T-helper 17 cell (primary cell): ENCODE data around the gene COL16A1. TPM values are rescaled to one million over a fixed set of nuclear protein-coding genes. Genes with fewer than 3 reads are reported as not detected.

Experiments used
- ATAC-seq: fragments of 150-1000 bp; cut with Tn5 transposase; 2 replicates; pipeline ENCODE4 v1.10.0; 2021; ENCODE audit warnings: mild to moderate bottlenecking, moderate library complexity
- DNase-seq, 3 donors: peaks; one replicate each; pipeline versions ENCODE4 v3.0.0 to v3.0.0-alpha.2; 2020 to 2021
- H3K9me3 ChIP-seq: one replicate; pipeline ENCODE4 v1.7.0; 2013; ENCODE audit warnings: low read length, mild to moderate bottlenecking; ENCODE audit not compliant: control insufficient read depth, poor library complexity, severe bottlenecking
- H3K27ac Mint-ChIP-seq: one replicate; pipeline ENCODE4 v1.8.0; 2022; ENCODE audit warnings: mild to moderate bottlenecking, moderate library complexity, mixed read lengths
- H3K27me3 Mint-ChIP-seq: one replicate; pipeline ENCODE4 v1.8.0; 2022; ENCODE audit warnings: mixed read lengths
- H3K36me3 Mint-ChIP-seq: one replicate; pipeline ENCODE4 v1.8.0; 2022; ENCODE audit warnings: low read depth, mixed read lengths
- H3K4me1 Mint-ChIP-seq: one replicate; pipeline ENCODE4 v1.8.0; 2022; ENCODE audit warnings: mild to moderate bottlenecking, mixed read lengths
- H3K4me3 Mint-ChIP-seq: one replicate; pipeline ENCODE4 v1.8.0; 2022; ENCODE audit warnings: mild to moderate bottlenecking, moderate library complexity, mixed read lengths
- total RNA-seq, 4 donors: library from RNA in 2 of 4; stranded (reverse) in 2 of 4; gene quantifications; one replicate each; pipeline ENCODE4 v1.2.3 and lab custom pipeline; 2022 to 2026

Gene COL16A1
- total RNA-seq, 2 donors from 2014 or later, result not detected

DNA sequence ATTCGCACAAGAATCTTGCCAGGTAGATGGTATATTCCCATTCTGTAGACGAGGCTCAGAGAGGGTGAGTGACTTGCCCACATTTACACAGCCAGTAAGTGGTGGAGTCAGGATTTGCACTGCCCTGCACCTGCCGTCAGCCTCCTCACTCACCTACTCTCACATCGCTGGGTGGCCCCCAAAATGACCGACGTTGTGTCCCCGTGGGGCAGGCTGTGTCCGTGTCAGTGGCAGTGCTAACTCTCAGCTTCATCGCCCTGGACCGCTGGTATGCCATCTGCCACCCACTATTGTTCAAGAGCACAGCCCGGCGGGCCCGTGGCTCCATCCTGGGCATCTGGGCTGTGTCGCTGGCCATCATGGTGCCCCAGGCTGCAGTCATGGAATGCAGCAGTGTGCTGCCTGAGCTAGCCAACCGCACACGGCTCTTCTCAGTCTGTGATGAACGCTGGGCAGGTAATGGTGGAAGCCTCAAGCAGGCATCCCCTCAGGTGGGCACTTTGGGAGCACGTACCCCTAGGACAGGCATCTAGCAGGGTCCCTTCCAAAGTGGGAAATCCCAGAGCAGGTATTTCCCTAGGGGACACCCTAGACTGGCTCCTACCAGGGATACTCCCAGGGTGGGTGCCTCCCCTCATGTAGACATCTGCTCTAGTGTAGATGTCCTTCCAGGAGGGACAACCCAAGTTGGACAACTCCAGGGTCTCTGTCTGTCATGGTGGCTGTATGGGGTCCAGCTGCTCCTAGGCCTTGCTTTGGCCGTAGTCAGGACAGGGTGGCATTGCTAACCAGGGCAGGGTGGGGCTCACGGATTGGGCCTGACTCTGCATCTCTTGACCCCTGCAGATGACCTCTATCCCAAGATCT lies 83.0 kb downstream of the COL16A1 start:
- DNase-seq, result no peak
- ATAC-seq, result no peak
- H3K36me3 Mint-ChIP-seq, result peaks cover 6% of the 10 kb centered on the region
- H3K27me3 Mint-ChIP-seq, result peaks cover 33% of the 10 kb centered on the region
- no peaks in the 10 kb centered on the region for H3K9me3 ChIP-seq
- H3K4me1 Mint-ChIP-seq, result peaks cover 15% of the 10 kb centered on the region
- H3K27ac Mint-ChIP-seq, result no peak overlapping the region
- no peak overlapping the region for H3K4me3 Mint-ChIP-seq

DNA sequence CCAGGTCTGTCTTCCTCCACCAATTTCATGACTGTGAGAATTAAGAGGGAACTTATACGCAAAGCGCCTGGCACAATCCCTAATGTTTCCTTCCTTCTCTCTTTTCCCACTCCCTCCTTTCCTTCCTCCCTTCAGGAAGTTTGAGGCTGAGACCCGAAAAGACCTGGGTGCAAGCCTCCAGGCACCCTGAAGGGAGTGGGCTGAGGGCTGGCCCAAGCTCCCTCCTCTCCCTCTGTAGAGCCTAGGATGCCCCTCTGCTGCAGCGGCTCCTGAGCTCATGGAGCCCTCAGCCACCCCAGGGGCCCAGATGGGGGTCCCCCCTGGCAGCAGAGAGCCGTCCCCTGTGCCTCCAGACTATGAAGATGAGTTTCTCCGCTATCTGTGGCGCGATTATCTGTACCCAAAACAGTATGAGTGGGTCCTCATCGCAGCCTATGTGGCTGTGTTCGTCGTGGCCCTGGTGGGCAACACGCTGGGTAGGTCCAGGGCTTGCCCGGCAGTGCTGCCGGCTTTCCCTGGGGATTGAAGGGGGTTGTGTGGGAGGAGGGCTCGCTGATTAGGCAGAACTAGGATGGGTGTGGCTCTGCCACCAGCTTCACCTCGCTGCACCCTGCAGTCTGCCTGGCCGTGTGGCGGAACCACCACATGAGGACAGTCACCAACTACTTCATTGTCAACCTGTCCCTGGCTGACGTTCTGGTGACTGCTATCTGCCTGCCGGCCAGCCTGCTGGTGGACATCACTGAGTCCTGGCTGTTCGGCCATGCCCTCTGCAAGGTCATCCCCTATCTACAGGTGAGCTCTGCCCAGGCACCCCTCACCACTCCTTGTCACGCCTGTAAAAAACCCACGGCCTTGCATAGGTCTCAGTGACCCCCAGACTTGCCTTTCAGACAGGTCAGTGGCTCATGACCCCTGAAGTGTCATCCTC lies 84.6 kb downstream of the COL16A1 start:
- no peak for DNase-seq
- H3K27me3 Mint-ChIP-seq, result peaks cover 39% of the 10 kb centered on the region

DNA sequence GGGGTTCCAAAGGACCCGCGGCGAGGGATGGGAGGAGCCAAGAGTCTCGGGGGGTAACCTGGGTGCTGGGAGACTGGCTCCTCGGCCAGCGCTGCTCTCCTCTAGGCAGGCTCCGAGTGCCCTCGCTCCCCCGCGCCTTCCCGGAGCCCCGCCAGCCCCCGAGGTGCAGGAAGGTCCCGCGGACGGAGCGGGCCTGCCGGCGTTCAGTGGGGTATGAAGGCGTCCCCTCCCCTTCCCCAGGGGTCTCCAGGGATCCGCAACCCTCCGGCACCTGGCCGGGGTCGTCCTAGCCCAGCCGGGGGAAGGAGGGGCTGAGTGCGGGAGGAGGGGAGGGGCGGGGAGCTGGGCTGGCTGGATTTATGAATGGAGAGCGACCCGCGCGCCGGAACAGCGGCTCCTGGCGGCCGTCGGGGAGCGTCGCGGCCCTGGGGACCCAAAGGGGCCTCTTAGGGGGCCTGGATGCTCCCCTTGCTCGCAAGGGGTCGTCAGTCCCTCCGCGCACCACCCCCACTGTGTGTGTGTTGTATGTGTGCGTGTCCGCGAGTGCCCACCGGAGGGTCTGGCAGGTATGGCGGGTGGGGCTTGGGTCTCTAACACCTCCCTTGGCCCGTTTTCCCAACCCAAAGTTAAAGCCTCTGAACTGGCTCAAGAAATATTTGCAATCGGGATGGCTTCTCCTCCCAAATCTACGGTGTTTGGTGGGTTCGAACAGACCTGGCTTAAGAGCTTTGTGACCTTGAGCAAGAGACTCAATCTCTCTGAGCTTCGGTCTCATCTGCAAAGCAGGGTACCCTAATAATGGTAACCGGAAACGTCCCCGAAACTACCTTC lies 85.7 kb downstream of the COL16A1 start:
- Mint-ChIP-seq H3K36me3 (peaks cover 9% of the 10 kb centered on the region), H3K4me3 (peak overlapping the region; percentile 49)

More for the DNA sequence above, 84.6 kb downstream of the COL16A1 start:
- peaks cover 11% of the 10 kb centered on the region for H3K4me1 Mint-ChIP-seq
- peak overlapping the region; percentile 41 for H3K4me3 Mint-ChIP-seq
- H3K9me3 ChIP-seq, result no peaks in the 10 kb centered on the region
- no peak for ATAC-seq
- H3K27ac Mint-ChIP-seq, result peak overlapping the region; percentile 9
- peaks cover 9% of the 10 kb centered on the region for H3K36me3 Mint-ChIP-seq

DNA sequence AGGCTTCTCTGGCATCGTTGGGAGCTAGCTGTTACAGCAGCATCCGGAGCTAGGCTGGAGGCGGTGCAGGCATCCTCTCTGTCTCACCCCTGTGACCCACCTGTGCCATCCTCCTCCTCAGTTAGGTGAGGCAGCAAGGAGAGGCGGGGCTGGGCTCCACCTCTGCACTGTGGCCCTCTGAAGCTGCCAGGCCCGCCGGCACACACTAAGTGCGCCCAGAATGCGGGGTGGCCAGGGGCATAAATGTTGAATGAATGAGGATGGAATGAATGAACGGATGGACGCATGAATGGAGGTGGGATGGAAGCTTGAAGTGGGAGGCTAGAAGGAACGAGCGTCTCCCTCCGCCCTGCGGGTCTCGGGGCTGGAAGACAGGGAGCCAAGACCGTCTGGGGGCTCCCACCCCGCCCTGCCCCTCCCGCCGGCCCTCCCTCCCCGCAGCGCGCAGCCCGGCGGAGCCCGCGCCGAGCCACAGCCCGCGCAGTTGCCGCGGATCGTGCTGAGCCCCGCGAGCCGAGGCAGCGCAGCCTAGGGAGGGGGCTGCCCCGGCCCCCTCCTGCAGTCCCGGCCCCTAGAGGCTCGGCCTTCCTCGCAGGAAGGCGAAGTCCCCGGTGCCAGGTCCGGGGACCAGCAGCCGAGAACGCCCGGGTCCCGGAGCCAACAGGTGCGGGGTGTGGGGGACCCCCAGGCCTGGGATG lies 86.5 kb downstream of the COL16A1 start, which contains the start of gene HCRTR1:
Gene HCRTR1 (plus strand): TSS at position 472 of the 698 bp plus-strand sequence. CDS start 1,504 bp downstream, outside the sequence.
- no peak for DNase-seq
- peak; percentile 10 for ATAC-seq

More for the DNA sequence above, 85.7 kb downstream of the COL16A1 start:
- ATAC-seq (peak; percentile 67), DNase-seq (peak in 2 of 3 donors; percentile 23 to 27)
- H3K9me3 ChIP-seq, result no peaks in the 10 kb centered on the region
- H3K27me3 Mint-ChIP-seq, result peaks cover 39% of the 10 kb centered on the region
- no peak overlapping the region for H3K27ac Mint-ChIP-seq
- H3K4me1 Mint-ChIP-seq, result peaks cover 7% of the 10 kb centered on the region

DNA sequence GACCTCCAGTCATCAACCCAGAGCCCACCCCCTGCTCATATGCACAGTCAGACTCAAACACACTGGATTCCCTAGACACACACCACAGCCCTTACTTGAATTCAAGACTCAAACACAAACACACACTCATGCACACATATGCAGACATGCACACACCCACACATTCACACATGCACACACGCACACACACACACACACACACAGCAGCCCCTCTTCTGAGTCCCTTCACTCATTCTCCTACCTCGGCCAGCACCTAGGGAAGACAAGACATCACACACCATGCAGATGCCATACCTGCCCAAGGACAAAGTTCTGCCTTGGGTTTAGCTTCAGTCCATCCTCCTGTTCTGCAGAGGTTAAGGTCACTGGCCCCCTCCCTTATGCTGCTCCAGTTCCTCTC lies 87.9 kb downstream of the COL16A1 start:
- Mint-ChIP-seq H3K27ac (no peak overlapping the region), H3K36me3 (peaks cover 9% of the 10 kb centered on the region), H3K4me3 (no peak overlapping the region), H3K4me1 (peaks cover 7% of the 10 kb centered on the region), H3K27me3 (peaks cover 39% of the 10 kb centered on the region)
- ATAC-seq (no peak), DNase-seq (no peak)
- H3K9me3 ChIP-seq, result no peaks in the 10 kb centered on the region

More for the DNA sequence above, 86.5 kb downstream of the COL16A1 start, which contains the start of gene HCRTR1:
- Mint-ChIP-seq H3K27me3 (peaks cover 39% of the 10 kb centered on the region), H3K36me3 (peaks cover 9% of the 10 kb centered on the region), H3K27ac (peak within 1 kb of the TSS; percentile 8), H3K4me3 (peak within 1 kb of the TSS; percentile 82), H3K4me1 (peaks cover 7% of the 10 kb centered on the region)
- no peaks in the 10 kb centered on the region for H3K9me3 ChIP-seq

DNA sequence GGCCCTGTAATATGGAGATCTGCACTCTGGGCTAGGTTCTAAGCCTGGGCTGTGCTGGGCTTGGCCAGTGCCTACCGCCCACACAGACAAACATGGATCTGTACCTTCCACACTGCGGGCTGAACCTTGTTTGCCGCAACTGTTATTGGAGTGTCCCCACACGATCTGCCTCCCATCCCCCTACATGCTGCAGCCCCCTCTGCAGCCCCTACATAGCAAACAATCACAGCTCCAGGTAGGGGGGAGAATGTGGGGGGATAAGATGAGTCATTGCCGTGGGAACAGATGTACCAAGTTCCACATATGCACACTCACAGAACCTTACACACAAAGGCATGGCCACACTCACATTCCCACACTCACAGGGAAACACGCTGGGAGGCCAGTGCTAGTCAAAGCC lies 88.4 kb downstream of the COL16A1 start:
- Mint-ChIP-seq H3K27me3 (peaks cover 39% of the 10 kb centered on the region), H3K36me3 (peaks cover 9% of the 10 kb centered on the region), H3K4me3 (no peak overlapping the region), H3K27ac (no peak overlapping the region), H3K4me1 (peaks cover 7% of the 10 kb centered on the region)
- no peaks in the 10 kb centered on the region for H3K9me3 ChIP-seq
- DNase-seq (no peak), ATAC-seq (no peak)

DNA sequence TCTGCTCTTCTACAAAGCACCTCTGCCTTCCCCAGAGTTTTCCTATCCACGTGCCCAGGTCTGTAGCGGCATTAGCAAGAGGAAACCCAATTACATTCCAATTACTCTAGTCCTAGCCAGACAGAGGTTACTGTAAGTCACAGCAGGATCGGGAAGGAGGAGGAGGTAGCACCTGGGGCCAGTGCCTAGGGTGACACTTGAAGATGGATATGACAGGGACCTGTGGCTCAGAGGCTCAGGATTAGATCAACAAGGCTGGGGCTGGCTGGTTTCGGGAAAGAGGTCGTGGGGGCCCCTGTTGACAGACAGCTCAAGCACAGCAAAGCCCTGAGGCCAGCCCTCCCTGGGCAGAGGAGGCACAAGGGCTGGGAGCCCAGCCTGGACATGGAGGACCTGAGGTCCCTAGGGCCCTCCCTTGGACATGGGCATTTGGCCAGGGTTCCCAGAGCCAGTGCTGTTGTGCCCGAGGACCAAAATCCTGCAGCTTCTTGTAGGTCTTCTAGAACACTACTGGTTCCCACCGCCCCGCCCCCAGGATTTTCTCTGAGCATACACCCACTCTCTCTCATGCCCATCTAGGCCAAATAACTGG lies 89.3 kb downstream of the COL16A1 start:
- H3K27me3 Mint-ChIP-seq, result peaks cover 33% of the 10 kb centered on the region
- no peaks in the 10 kb centered on the region for H3K9me3 ChIP-seq
- peaks cover 9% of the 10 kb centered on the region for H3K36me3 Mint-ChIP-seq
- DNase-seq (no peak), ATAC-seq (no peak)
- no peak overlapping the region for H3K4me3 Mint-ChIP-seq
- H3K4me1 Mint-ChIP-seq, result peaks cover 7% of the 10 kb centered on the region
- no peak overlapping the region for H3K27ac Mint-ChIP-seq

DNA sequence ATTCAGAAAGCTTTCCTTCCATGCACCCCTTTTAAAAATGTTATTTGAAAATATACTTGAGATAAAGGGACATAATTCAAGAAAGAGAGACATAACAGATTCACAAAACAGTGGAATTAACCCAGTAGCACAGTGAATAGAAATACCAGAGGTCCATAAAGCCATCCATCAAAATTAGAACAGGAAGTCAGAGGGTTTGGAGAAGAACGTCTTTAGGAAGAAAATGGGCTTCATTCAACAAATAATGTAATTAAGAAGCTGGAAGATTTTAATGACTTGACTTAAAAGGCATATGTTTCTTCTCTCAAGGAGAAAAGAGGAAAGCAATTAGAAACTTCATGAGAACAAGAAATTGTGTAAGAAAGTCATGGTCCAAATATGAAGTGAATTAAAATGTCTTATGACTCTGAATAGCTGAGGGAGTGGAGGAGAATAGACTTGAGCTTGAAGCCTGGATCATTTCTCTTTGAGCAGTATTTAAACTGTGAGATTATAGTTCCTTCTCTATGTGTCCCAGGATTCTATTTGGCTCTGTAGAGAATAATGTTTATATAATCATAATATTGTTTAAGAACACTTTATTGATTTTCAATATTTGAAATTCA lies 94.2 kb downstream of the COL16A1 start:
- Mint-ChIP-seq H3K27me3 (peaks cover 28% of the 10 kb centered on the region), H3K36me3 (peaks cover 3% of the 10 kb centered on the region), H3K4me1 (no peaks in the 10 kb centered on the region), H3K27ac (no peak overlapping the region), H3K4me3 (no peak overlapping the region)
- no peaks in the 10 kb centered on the region for H3K9me3 ChIP-seq
- DNase-seq (no peak), ATAC-seq (no peak)

DNA sequence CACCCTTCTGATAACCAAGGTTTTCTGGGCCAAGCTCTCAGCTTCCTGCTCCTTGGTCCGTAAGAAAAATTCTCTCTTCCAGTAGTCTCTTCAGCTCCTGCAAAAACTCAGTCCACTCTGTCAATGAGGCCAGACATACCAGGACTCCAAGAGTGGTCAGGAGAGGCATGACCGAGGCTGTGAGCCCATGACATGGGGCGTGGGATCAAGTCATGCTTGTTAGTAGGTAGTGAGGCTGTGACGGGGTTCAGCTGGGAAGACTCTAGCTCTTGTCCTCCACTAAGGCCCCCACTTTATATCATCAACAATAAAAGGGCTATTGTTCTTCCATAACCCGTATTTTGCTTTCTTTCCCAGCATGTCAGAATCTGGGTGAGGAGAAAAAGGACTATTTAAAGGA lies 96.5 kb downstream of the COL16A1 start:
- Mint-ChIP-seq H3K27me3 (peaks cover 28% of the 10 kb centered on the region), H3K27ac (peak overlapping the region; percentile 32), H3K36me3 (peaks cover 3% of the 10 kb centered on the region), H3K4me1 (no peaks in the 10 kb centered on the region), H3K4me3 (no peak overlapping the region)
- H3K9me3 ChIP-seq, result no peaks in the 10 kb centered on the region
- no peak for ATAC-seq
- DNase-seq, result no peak

DNA sequence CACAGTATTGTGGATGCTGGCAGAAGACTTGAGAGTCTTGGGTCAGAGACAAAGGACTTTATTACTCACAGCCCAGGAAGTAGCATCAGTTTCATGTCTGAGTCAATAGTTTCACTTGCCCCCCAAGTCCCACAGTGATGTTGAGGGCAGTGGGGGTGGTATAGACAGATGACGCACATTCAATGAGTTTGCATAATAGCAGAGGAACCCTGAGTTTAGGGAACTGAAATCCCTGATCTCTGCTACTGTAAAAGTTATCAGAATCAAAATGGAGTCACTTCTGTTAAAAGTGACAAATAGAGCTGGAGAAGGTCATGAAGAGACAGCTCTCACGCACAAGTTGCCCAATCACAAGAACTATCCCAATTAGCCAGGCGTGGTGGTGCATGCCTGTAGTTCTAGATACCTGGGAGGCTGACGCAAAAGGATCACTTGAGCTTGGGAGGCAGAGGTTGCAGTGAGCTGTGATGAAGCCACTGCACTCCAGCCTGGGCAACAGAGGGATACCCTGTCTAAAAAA lies 97.8 kb downstream of the COL16A1 start:
- Mint-ChIP-seq H3K27me3 (peaks cover 28% of the 10 kb centered on the region), H3K4me1 (no peaks in the 10 kb centered on the region), H3K36me3 (peaks cover 3% of the 10 kb centered on the region), H3K27ac (no peak overlapping the region), H3K4me3 (no peak overlapping the region)
- H3K9me3 ChIP-seq, result no peaks in the 10 kb centered on the region
- ATAC-seq (peak; percentile 49), DNase-seq (no peak)
